Activated CD4-positive, alpha-beta T cell treated with anti-CD3 and anti-CD28 coated beads, Interleukin-2, Interleukin-6, amounts not matched to agents 100 ng/mL and 50 ng/mL, durations not matched to agents 16 hours and 8 hours (primary cell): ENCODE results near the gene GRM3.
"Not testable (repeated sequence)": the region's sequence is repeated elsewhere in the genome, so short reads cannot be mapped to it uniquely, and the experiment has no call there.

Experiments used
- DNase-seq: peaks from one replicate; pipeline ENCODE4 v3.0.0-alpha.2; 2020

Gene GRM3

GRCh38 chr7:86643561-86644281 lies at the start of gene GRM3:
Gene GRM3 (plus strand): TSS chr7:86643909. CDS start chr7:86765146, 121,237 bp downstream.
- DNase-seq: no peak

GRCh38 chr7:86598311-86598710 lies 45.4 kb upstream of the GRM3 start:
- DNase-seq: no peak

GRCh38 chr7:86598721-86599120 lies 45.0 kb upstream of the GRM3 start:
- DNase-seq: no peak

GRCh38 chr7:86600506-86601290 lies 43.0 kb upstream of the GRM3 start:
- no peak for DNase-seq

GRCh38 chr7:86615711-86616110 lies 28.0 kb upstream of the GRM3 start:
- not testable (repeated sequence) for DNase-seq

GRCh38 chr7:86644282-86645224 lies 844 bp downstream of the GRM3 start:
- no peak for DNase-seq

GRCh38 chr7:86645225-86645608 lies 1.5 kb downstream of the GRM3 start:
- DNase-seq: no peak

GRCh38 chr7:86645676-86646276 lies 2.1 kb downstream of the GRM3 start:
- no peak for DNase-seq

- no peak for DNase-seq
Measured at GRCh38 chr7:86647385-86648094, 3.8 kb downstream of the GRM3 start.

- no peak for DNase-seq
Measured at GRCh38 chr7:86648169-86648568, 4.5 kb downstream of the GRM3 start.

- no peak for DNase-seq
Measured at GRCh38 chr7:86653919-86654659, 10.4 kb downstream of the GRM3 start.

GRCh38 chr7:86657948-86658347 lies 14.2 kb downstream of the GRM3 start:
- DNase-seq: no peak

GRCh38 chr7:86660950-86661462 lies 17.3 kb downstream of the GRM3 start:
- DNase-seq: no peak

GRCh38 chr7:86664486-86664885 lies 20.8 kb downstream of the GRM3 start:
- no peak for DNase-seq

- no peak for DNase-seq
Measured at GRCh38 chr7:86664991-86665390, 21.3 kb downstream of the GRM3 start.

- no peak for DNase-seq
Measured at GRCh38 chr7:86665669-86666068, 22.0 kb downstream of the GRM3 start.

GRCh38 chr7:86667732-86668131 lies 24.0 kb downstream of the GRM3 start:
- DNase-seq: no peak

GRCh38 chr7:86668315-86668714 lies 24.6 kb downstream of the GRM3 start:
- DNase-seq: no peak

- DNase-seq: no peak
Measured at GRCh38 chr7:86687831-86688230, 44.1 kb downstream of the GRM3 start.

- no peak for DNase-seq
Measured at GRCh38 chr7:86689363-86689762, 45.7 kb downstream of the GRM3 start.

GRCh38 chr7:86692755-86693154 lies 49.0 kb downstream of the GRM3 start:
- no peak for DNase-seq
